Thyroid gland (tissue), 4 donors: ENCODE results near the gene NDE1. TPM values are rescaled to one million over a fixed set of nuclear protein-coding genes. Genes with fewer than 3 reads are reported as not detected.

Source experiments
- DNase-seq, 2 donors: peaks; one replicate each; pipeline ENCODE4 v3.0.0-alpha.2; 2019
- H3K27ac ChIP-seq, 3 donors: fragments of 200-600 bp; sonication (generic); 1 replicate in 2 of 3; 2 replicates in 1 of 3; pipeline ENCODE4 v1.5.1; 2016 to 2019; ENCODE audit warnings: mild to moderate bottlenecking in 1 of 3, moderate library complexity in 1 of 3
- H3K27me3 ChIP-seq: fragments of 200-600 bp; sonication (generic); one replicate; pipeline ENCODE4 v1.5.1; 2019
- H3K36me3 ChIP-seq, 2 donors: fragments of 200-600 bp; sonication (generic); one replicate each; pipeline ENCODE4 v1.5.1; 2016 to 2019
- H3K4me1 ChIP-seq, 2 donors: fragments of 200-600 bp; sonication (generic); one replicate each; pipeline ENCODE4 v1.5.1; 2017 to 2019
- H3K4me3 ChIP-seq, 3 donors: fragments of 200-600 bp; sonication (generic); replicated peaks in 1 of 3; 1 replicate in 2 of 3; 2 replicates in 1 of 3; pipeline ENCODE4 v1.5.1; 2016; ENCODE audit warnings: mild to moderate bottlenecking in 1 of 3
- H3K9me3 ChIP-seq: fragments of 200-600 bp; sonication (generic); one replicate; pipeline ENCODE4 v1.5.1; 2017
- CTCF ChIP-seq, 6 experiments: fragments of 200-600 bp in 3 of 6; fragments of 450-650 bp in 3 of 6; sonication (generic) in 3 of 6; IDR thresholded peaks; one replicate each; pipeline ENCODE4 v1.5.1; 2016 to 2019; ENCODE audit warnings: antibody characterized with exemption in 6 of 6, mild to moderate bottlenecking in 2 of 6, inconsistent platforms in 1 of 6, moderate library complexity in 1 of 6
- POLR2A ChIP-seq, 2 donors: fragments of 450-650 bp; IDR thresholded peaks; one replicate each; pipeline ENCODE4 v1.6.1; 2017; ENCODE audit warnings: antibody characterized with exemption in 2 of 2, mild to moderate bottlenecking in 2 of 2, moderate library complexity in 1 of 2
- WGBS, 2 donors: methylation state at CpG; one replicate each; pipeline ENCODE4 v1.1.5; 2017; 5-methylcytosine and 5-hydroxymethylcytosine counted together
- intact Hi-C: fragments of 100-400 bp; cut with DNase I; formaldehyde crosslinking; loops from one replicate; pipeline ENCODE4 v1.15.1; 2023
- microRNA counts, 2 donors: library from miRNA; unstranded; fragments of <30 nt; microRNA quantifications; one replicate each; lab custom pipeline; 2016 to 2017
- total RNA-seq, 4 donors: library from RNA; depleted of rRNA; stranded (reverse); fragments of >200 nt; gene quantifications; one replicate each; pipeline ENCODE4 v1.2.3, GENCODE V29; 2016

NDE1 gene
- total RNA-seq, 4 donors from 2014 or later: 7.7 to 21.3 (median 14.7) TPM

- H3K9me3 ChIP-seq: no peaks in the 10 kb centered on the region
- H3K4me3 ChIP-seq: no peak overlapping the region
- no peak for DNase-seq
- H3K36me3 ChIP-seq: no peaks in the 10 kb centered on the region
- no peak overlapping the region for H3K27ac ChIP-seq
- H3K27me3 ChIP-seq: no peaks in the 10 kb centered on the region
- TF ChIP-seq POLR2A (IDR thresholded peaks at IDR 0.05) (no peak), CTCF (IDR thresholded peaks at IDR 0.05) (no peak)
- no peaks in the 10 kb centered on the region for H3K4me1 ChIP-seq
- intact Hi-C loops: no loop called here
Observed at GRCh38 chr16:15775209-15775608, 125.2 kb downstream of the NDE1 start.

- no peak overlapping the region for H3K27ac ChIP-seq
- DNase-seq: no peak
Observed at GRCh38 chr16:15775663-15776304, 125.7 kb downstream of the NDE1 start.

More at GRCh38 chr16:15775663-15776304, 125.7 kb downstream of the NDE1 start:
- intact Hi-C loops: no loop called here
- Histone ChIP-seq H3K36me3 (no peaks in the 10 kb centered on the region), H3K9me3 (no peaks in the 10 kb centered on the region), H3K4me1 (no peaks in the 10 kb centered on the region), H3K4me3 (no peak overlapping the region), H3K27me3 (no peaks in the 10 kb centered on the region)
- WGBS, 2 donors: 73 to 76% methylated on average over 7 of the region's 7 CpGs
- no peak for TF ChIP-seq POLR2A (IDR thresholded peaks at IDR 0.05)
- TF ChIP-seq CTCF (IDR thresholded peaks at IDR 0.05): no peak

MicroRNA genes within 50 kb of the gene (microRNA counts, 767-probe panel; counts per million panel counts)
- 2,049 to 2,159 counts per million in 2 donors for microRNA hsa-miR-484 (lab: Ali Mortazavi, UCI)

Other genes starting within 250 kb of the NDE1 start
- 10 to 100 TPM; 13.7 to 31.0 (median 23.0) TPM for gene BMERB1, start 215.7 kb upstream of the NDE1 start, total RNA-seq
- 10 to 100 TPM; 50.7 to 55.5 (median 53.1) TPM for gene MARF1, start 7.1 kb upstream of the NDE1 start, total RNA-seq
- gene MYH11, start 206.8 kb downstream of the NDE1 start, total RNA-seq: 10 to 100 TPM; 19.5 to 63.2 (median 24.6) TPM
- gene CEP20, start 238.4 kb downstream of the NDE1 start, total RNA-seq: 10 to 100 TPM; 46.2 to 64.4 (median 53.6) TPM